Stimulated activated naive CD8-positive, alpha-beta T cell treated with anti-CD3 and anti-CD28 coated beads, Interleukin-15, Interleukin-2, amounts not matched to agents 100 ng/mL and 50 ng/mL, for 24 hours (primary cell): ENCODE results near the gene FERMT1.
A peak's percentile ranks its signal among the peaks of the same experiment; 100 is the strongest.

ENCODE experiments used
- H3K27ac Mint-ChIP-seq: one replicate; pipeline ENCODE4 v1.8.0; 2021; ENCODE audit warnings: mild to moderate bottlenecking, mixed read lengths
- H3K27me3 Mint-ChIP-seq: one replicate; pipeline ENCODE4 v1.8.0; 2021; ENCODE audit warnings: mixed read lengths
- H3K36me3 Mint-ChIP-seq: one replicate; pipeline ENCODE4 v1.8.0; 2021; ENCODE audit warnings: low read depth, mixed read lengths
- H3K4me1 Mint-ChIP-seq: one replicate; pipeline ENCODE4 v1.8.0; 2021; ENCODE audit warnings: low read depth, mixed read lengths
- H3K4me3 Mint-ChIP-seq: one replicate; pipeline ENCODE4 v1.8.0; 2021; ENCODE audit warnings: mild to moderate bottlenecking, mixed read lengths
- H3K9me3 Mint-ChIP-seq: one replicate; pipeline ENCODE4 v1.8.0; 2021; ENCODE audit warnings: mixed read lengths

Gene FERMT1

GRCh38 chr20:6122873-6123648 lies at the start of gene FERMT1:
Gene FERMT1, minus strand, starts transcription at chr20:6123030. Its CDS starts 3,476 bp downstream, at chr20:6119554.
- H3K9me3 Mint-ChIP-seq, result peaks cover 2% of the 10 kb centered on the region
- peaks cover 12% of the 10 kb centered on the region for H3K4me1 Mint-ChIP-seq
- no peak within 1 kb of the TSS for H3K27ac Mint-ChIP-seq
- peak within 1 kb of the TSS; percentile 36 for H3K4me3 Mint-ChIP-seq
- H3K27me3 Mint-ChIP-seq, result peaks cover 64% of the 10 kb centered on the region
- no peaks in the 10 kb centered on the region for H3K36me3 Mint-ChIP-seq

- H3K27ac Mint-ChIP-seq, result no peak overlapping the region
- H3K9me3 Mint-ChIP-seq, result peaks cover 8% of the 10 kb centered on the region
- H3K27me3 Mint-ChIP-seq, result peaks cover 10% of the 10 kb centered on the region
- H3K36me3 Mint-ChIP-seq, result no peaks in the 10 kb centered on the region
- H3K4me1 Mint-ChIP-seq, result no peaks in the 10 kb centered on the region
- H3K4me3 Mint-ChIP-seq, result no peak overlapping the region
These were observed 46.4 kb upstream of the FERMT1 start for GRCh38 chr20:6169251-6169650.

GRCh38 chr20:6168204-6168603 lies 45.4 kb upstream of the FERMT1 start:
- H3K27me3 Mint-ChIP-seq, result peaks cover 15% of the 10 kb centered on the region
- H3K4me1 Mint-ChIP-seq, result no peaks in the 10 kb centered on the region
- H3K36me3 Mint-ChIP-seq, result no peaks in the 10 kb centered on the region
- peaks cover 8% of the 10 kb centered on the region for H3K9me3 Mint-ChIP-seq
- no peak overlapping the region for H3K27ac Mint-ChIP-seq
- H3K4me3 Mint-ChIP-seq, result no peak overlapping the region

- H3K4me3 Mint-ChIP-seq, result no peak overlapping the region
- H3K4me1 Mint-ChIP-seq, result no peaks in the 10 kb centered on the region
- no peak overlapping the region for H3K27ac Mint-ChIP-seq
- H3K27me3 Mint-ChIP-seq, result peaks cover 23% of the 10 kb centered on the region
- H3K36me3 Mint-ChIP-seq, result no peaks in the 10 kb centered on the region
- H3K9me3 Mint-ChIP-seq, result no peaks in the 10 kb centered on the region
These were observed 42.5 kb upstream of the FERMT1 start for GRCh38 chr20:6165346-6165745.

- H3K27me3 Mint-ChIP-seq, result peaks cover 25% of the 10 kb centered on the region
- H3K27ac Mint-ChIP-seq, result no peak overlapping the region
- no peaks in the 10 kb centered on the region for H3K9me3 Mint-ChIP-seq
- no peaks in the 10 kb centered on the region for H3K36me3 Mint-ChIP-seq
- no peaks in the 10 kb centered on the region for H3K4me1 Mint-ChIP-seq
- H3K4me3 Mint-ChIP-seq, result no peak overlapping the region
These were observed 41.9 kb upstream of the FERMT1 start for GRCh38 chr20:6164421-6165341.

GRCh38 chr20:6160736-6161135 lies 37.9 kb upstream of the FERMT1 start:
- H3K9me3 Mint-ChIP-seq, result peaks cover 14% of the 10 kb centered on the region
- H3K4me3 Mint-ChIP-seq, result no peak overlapping the region
- H3K36me3 Mint-ChIP-seq, result no peaks in the 10 kb centered on the region
- no peaks in the 10 kb centered on the region for H3K4me1 Mint-ChIP-seq
- peaks cover 27% of the 10 kb centered on the region for H3K27me3 Mint-ChIP-seq
- H3K27ac Mint-ChIP-seq, result no peak overlapping the region

- Mint-ChIP-seq H3K4me3 (no peak overlapping the region), H3K27me3 (peaks cover 24% of the 10 kb centered on the region), H3K36me3 (no peaks in the 10 kb centered on the region), H3K4me1 (no peaks in the 10 kb centered on the region), H3K9me3 (peaks cover 14% of the 10 kb centered on the region), H3K27ac (no peak overlapping the region)
These were observed 34.5 kb upstream of the FERMT1 start for GRCh38 chr20:6157345-6157744.

- Mint-ChIP-seq H3K4me3 (no peak overlapping the region), H3K27ac (no peak overlapping the region), H3K36me3 (no peaks in the 10 kb centered on the region), H3K4me1 (no peaks in the 10 kb centered on the region), H3K9me3 (peaks cover 10% of the 10 kb centered on the region), H3K27me3 (peaks cover 23% of the 10 kb centered on the region)
These were observed 29.9 kb upstream of the FERMT1 start for GRCh38 chr20:6152777-6153176.

- Mint-ChIP-seq H3K4me3 (no peak overlapping the region), H3K27me3 (peaks cover 16% of the 10 kb centered on the region), H3K9me3 (no peaks in the 10 kb centered on the region), H3K4me1 (no peaks in the 10 kb centered on the region), H3K27ac (no peak overlapping the region), H3K36me3 (no peaks in the 10 kb centered on the region)
These were observed 25.2 kb upstream of the FERMT1 start for GRCh38 chr20:6148073-6148472.

- H3K27me3 Mint-ChIP-seq, result peaks cover 19% of the 10 kb centered on the region
- no peak overlapping the region for H3K4me3 Mint-ChIP-seq
- H3K4me1 Mint-ChIP-seq, result no peaks in the 10 kb centered on the region
- no peaks in the 10 kb centered on the region for H3K36me3 Mint-ChIP-seq
- H3K27ac Mint-ChIP-seq, result no peak overlapping the region
- no peaks in the 10 kb centered on the region for H3K9me3 Mint-ChIP-seq
These were observed 19.6 kb upstream of the FERMT1 start for GRCh38 chr20:6142348-6142993.

- H3K27ac Mint-ChIP-seq, result no peak overlapping the region
These were observed 18.1 kb upstream of the FERMT1 start for GRCh38 chr20:6140947-6141346.

GRCh38 chr20:6135347-6135746 lies 12.5 kb upstream of the FERMT1 start:
- no peak overlapping the region for H3K27ac Mint-ChIP-seq
- H3K9me3 Mint-ChIP-seq, result no peaks in the 10 kb centered on the region
- H3K4me1 Mint-ChIP-seq, result no peaks in the 10 kb centered on the region
- no peak overlapping the region for H3K4me3 Mint-ChIP-seq
- H3K27me3 Mint-ChIP-seq, result peaks cover 28% of the 10 kb centered on the region
- H3K36me3 Mint-ChIP-seq, result no peaks in the 10 kb centered on the region

More at GRCh38 chr20:6140947-6141346, 18.1 kb upstream of the FERMT1 start:
- Mint-ChIP-seq H3K4me3 (no peak overlapping the region), H3K27me3 (peaks cover 28% of the 10 kb centered on the region), H3K9me3 (no peaks in the 10 kb centered on the region), H3K4me1 (no peaks in the 10 kb centered on the region), H3K36me3 (no peaks in the 10 kb centered on the region)

- H3K27ac Mint-ChIP-seq, result no peak overlapping the region
- H3K27me3 Mint-ChIP-seq, result peaks cover 28% of the 10 kb centered on the region
- no peaks in the 10 kb centered on the region for H3K9me3 Mint-ChIP-seq
- H3K4me1 Mint-ChIP-seq, result no peaks in the 10 kb centered on the region
- no peaks in the 10 kb centered on the region for H3K36me3 Mint-ChIP-seq
- H3K4me3 Mint-ChIP-seq, result no peak overlapping the region
These were observed 11.8 kb upstream of the FERMT1 start for GRCh38 chr20:6134592-6134991.

GRCh38 chr20:6130045-6130444 lies 7.2 kb upstream of the FERMT1 start:
- no peaks in the 10 kb centered on the region for H3K36me3 Mint-ChIP-seq
- H3K27ac Mint-ChIP-seq, result no peak overlapping the region
- H3K4me1 Mint-ChIP-seq, result no peaks in the 10 kb centered on the region
- H3K27me3 Mint-ChIP-seq, result peaks cover 30% of the 10 kb centered on the region
- no peaks in the 10 kb centered on the region for H3K9me3 Mint-ChIP-seq
- no peak overlapping the region for H3K4me3 Mint-ChIP-seq

- Mint-ChIP-seq H3K27ac (no peak overlapping the region), H3K9me3 (no peaks in the 10 kb centered on the region), H3K4me3 (no peak overlapping the region), H3K4me1 (peaks cover 6% of the 10 kb centered on the region), H3K36me3 (no peaks in the 10 kb centered on the region), H3K27me3 (peaks cover 45% of the 10 kb centered on the region)
These were observed 5.0 kb upstream of the FERMT1 start for GRCh38 chr20:6127825-6128224.
